Liver (tissue), 3 donors: ENCODE data around the gene SEMA7A.

Experiments used
- ATF3 ChIP-seq: IDR thresholded peaks from 2 replicates; pipeline ENCODE4 v1.6.1; 2016; ENCODE audit warnings: antibody characterized with exemption
- CTCF ChIP-seq: fragments of 150-350 bp; IDR thresholded peaks from 2 replicates; pipeline ENCODE4 v1.5.1; 2017; ENCODE audit warnings: improper control_type of control experiment, low read depth, low read length; ENCODE audit not compliant: missing input control
- RAD21 ChIP-seq, 2 donors: IDR thresholded peaks; 2 replicates each; pipeline ENCODE4 v1.6.1; 2016; ENCODE audit warnings: antibody characterized with exemption in 2 of 2, mild to moderate bottlenecking in 2 of 2
- REST ChIP-seq: IDR thresholded peaks from 2 replicates; pipeline ENCODE4 v1.6.1; 2016; ENCODE audit warnings: antibody characterized with exemption, mild to moderate bottlenecking
- SP1 ChIP-seq: IDR thresholded peaks from 2 replicates; pipeline ENCODE4 v1.6.1; 2018; ENCODE audit warnings: antibody characterized with exemption, mild to moderate bottlenecking
- TAF1 ChIP-seq: conservative IDR thresholded peaks from 2 replicates; pipeline ENCODE4 v1.6.1; 2016; ENCODE audit warnings: antibody characterized with exemption, mild to moderate bottlenecking
- TF ChIP-seq, protein P1 (sequence below): IDR thresholded peaks from 2 replicates; pipeline ENCODE4 v1.6.1; 2016; ENCODE audit warnings: antibody characterized with exemption
- donor health status: healthy.
- donor health status: healthy.

GRCh38 chr15:74442063-74442462 lies 8.3 kb upstream of the SEMA7A start:
- no peak for TF ChIP-seq CTCF
- TF ChIP-seq SP1, result no peak
- TF ChIP-seq, protein P1, sequence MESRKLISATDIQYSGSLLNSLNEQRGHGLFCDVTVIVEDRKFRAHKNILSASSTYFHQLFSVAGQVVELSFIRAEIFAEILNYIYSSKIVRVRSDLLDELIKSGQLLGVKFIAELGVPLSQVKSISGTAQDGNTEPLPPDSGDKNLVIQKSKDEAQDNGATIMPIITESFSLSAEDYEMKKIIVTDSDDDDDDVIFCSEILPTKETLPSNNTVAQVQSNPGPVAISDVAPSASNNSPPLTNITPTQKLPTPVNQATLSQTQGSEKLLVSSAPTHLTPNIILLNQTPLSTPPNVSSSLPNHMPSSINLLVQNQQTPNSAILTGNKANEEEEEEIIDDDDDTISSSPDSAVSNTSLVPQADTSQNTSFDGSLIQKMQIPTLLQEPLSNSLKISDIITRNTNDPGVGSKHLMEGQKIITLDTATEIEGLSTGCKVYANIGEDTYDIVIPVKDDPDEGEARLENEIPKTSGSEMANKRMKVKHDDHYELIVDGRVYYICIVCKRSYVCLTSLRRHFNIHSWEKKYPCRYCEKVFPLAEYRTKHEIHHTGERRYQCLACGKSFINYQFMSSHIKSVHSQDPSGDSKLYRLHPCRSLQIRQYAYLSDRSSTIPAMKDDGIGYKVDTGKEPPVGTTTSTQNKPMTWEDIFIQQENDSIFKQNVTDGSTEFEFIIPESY, result no peak
- no peak for TF ChIP-seq RAD21 (IDR thresholded peaks at IDR 0.05)
- TF ChIP-seq REST, result no peak
- TF ChIP-seq ATF3, result no peak
- no peak for TF ChIP-seq TAF1
